GM10266 (cell line): ENCODE results near the gene TTYH2.
"Not testable (repeated sequence)": the region's sequence is repeated elsewhere in the genome, so short reads cannot be mapped to it uniquely, and the experiment has no call there.

Experiments
- DNase-seq: peaks from one replicate; pipeline ENCODE4 v3.0.0; 2012; ENCODE audit errors: extremely low spot score
- TF ChIP-seq, protein P1 (sequence below): IDR thresholded peaks from 2 replicates; pipeline ENCODE4 v1.5.1; 2012; ENCODE audit warnings: mild to moderate bottlenecking, low read depth; ENCODE audit not compliant: control insufficient read depth, insufficient read depth; ENCODE audit errors: missing control alignments

TTYH2 gene

GRCh38 chr17:74251569-74251968 lies 38.2 kb downstream of the TTYH2 start:
- TF ChIP-seq, protein P1, sequence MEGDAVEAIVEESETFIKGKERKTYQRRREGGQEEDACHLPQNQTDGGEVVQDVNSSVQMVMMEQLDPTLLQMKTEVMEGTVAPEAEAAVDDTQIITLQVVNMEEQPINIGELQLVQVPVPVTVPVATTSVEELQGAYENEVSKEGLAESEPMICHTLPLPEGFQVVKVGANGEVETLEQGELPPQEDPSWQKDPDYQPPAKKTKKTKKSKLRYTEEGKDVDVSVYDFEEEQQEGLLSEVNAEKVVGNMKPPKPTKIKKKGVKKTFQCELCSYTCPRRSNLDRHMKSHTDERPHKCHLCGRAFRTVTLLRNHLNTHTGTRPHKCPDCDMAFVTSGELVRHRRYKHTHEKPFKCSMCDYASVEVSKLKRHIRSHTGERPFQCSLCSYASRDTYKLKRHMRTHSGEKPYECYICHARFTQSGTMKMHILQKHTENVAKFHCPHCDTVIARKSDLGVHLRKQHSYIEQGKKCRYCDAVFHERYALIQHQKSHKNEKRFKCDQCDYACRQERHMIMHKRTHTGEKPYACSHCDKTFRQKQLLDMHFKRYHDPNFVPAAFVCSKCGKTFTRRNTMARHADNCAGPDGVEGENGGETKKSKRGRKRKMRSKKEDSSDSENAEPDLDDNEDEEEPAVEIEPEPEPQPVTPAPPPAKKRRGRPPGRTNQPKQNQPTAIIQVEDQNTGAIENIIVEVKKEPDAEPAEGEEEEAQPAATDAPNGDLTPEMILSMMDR: no peak

DNA sequence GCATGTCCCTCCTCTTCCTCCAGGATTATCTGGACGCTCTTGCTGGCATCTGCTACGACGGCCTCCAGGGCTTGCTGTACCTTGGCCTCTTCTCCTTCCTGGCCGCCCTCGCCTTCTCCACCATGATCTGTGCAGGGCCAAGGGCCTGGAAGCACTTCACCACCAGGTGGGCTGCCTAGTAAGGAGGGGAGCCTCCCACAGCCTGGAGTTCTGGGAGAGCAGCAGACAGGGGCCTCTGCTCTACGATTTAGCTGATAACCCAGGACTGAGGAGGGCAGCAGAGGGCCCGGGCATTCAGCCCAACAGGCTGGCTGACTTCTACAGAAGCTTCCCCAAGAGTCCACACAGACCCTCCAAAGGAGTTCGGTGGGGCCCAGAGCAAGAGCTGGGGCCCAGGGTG lies 38.8 kb downstream of the TTYH2 start:
- no peak for DNase-seq
- TF ChIP-seq, protein P1: no peak

More at GRCh38 chr17:74251569-74251968, 38.2 kb downstream of the TTYH2 start:
- no peak for DNase-seq

GRCh38 chr17:74253036-74253435 lies 39.7 kb downstream of the TTYH2 start:
- TF ChIP-seq, protein P1: no peak

GRCh38 chr17:74257311-74257710 lies 43.9 kb downstream of the TTYH2 start:
- no peak for DNase-seq
- TF ChIP-seq, protein P1: no peak

More at GRCh38 chr17:74253036-74253435, 39.7 kb downstream of the TTYH2 start:
- DNase-seq: no peak

DNA sequence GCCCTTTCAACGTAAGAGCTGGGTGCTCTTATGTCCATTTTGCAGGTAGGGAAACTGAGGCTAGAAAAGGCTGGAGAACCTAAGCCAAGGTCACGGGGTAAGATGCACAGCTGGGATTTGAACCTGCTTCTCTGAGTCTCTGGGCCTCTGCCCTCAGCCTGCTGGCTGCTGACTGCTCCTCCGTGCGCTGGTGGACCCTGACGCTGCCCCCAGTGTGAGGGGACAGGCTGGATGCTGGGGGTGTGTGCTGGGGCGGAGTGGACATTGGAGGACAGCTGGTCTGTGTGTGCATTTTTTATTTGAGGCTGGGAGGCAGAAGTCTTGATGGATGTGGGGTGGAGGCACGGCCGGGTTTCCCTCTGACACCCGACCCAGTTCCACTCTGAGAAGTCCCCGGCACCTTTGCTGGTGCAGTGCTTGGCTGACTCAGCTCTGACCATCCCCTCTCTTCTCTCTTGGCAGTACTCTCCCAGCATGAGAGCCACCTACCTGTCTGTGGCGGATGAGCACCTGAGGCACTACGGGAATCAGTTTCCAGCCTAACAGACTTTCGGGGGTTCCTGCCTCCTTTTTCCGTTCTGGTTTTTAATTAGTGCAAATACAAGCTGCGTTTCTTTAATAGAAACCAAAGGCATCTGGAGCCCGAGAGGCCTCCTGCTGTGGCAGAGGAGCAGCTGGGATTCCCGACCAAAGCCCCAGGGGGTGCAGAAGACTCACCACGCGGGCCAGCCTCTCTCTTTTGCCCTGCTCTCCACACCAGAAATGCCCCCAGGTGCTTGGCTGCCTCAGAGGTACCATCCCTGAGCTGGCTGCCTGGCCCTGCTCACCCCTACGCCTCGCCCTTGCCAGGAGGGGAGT lies 46.5 kb downstream of the TTYH2 start:
- no peak for DNase-seq

GRCh38 chr17:74260525-74260850 lies 47.1 kb downstream of the TTYH2 start:
- no peak for DNase-seq
- TF ChIP-seq, protein P1: no peak

More for the DNA sequence above, 46.5 kb downstream of the TTYH2 start:
- TF ChIP-seq, protein P1: no peak

DNA sequence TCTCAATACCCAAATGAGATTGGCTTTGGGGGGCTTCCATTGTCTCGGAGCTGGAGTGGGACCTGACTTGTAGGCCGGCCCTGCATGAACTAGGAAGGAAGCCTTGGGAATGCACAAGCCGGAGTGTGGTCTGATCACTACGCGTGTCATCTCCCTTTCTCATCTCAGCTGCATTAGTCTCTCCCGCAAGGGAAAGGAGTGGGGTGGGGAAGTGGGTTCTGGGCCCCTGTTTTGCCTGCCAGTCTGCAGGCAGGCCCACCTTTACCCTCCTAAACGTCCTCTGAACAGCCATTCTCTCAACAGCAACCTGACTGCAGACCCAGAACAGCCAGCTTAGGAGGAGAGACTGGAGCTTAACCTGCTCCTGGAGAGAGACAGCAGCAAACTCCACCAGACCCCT lies 49.2 kb downstream of the TTYH2 start:
- no peak for DNase-seq
- TF ChIP-seq, protein P1: no peak

GRCh38 chr17:74267054-74267453 lies 53.7 kb downstream of the TTYH2 start:
- DNase-seq: not testable (repeated sequence)
